Cerebellar cortex (tissue), 1 donor: Measurements from ENCODE around the gene RABGGTA.

ENCODE experiments used
- DNase-seq: peaks from one replicate; pipeline ENCODE4 v3.0.0-alpha.2; 2015; ENCODE audit warnings: low spot score

Gene RABGGTA

GRCh38 chr14:24279301-24280186, 8.1 kb upstream of the RABGGTA start:
- DNase-seq = no peak

- no peak for DNase-seq
Observed at GRCh38 chr14:24278424-24278823, 7.0 kb upstream of the RABGGTA start.

- no peak for DNase-seq
Observed at GRCh38 chr14:24277606-24278321, 6.4 kb upstream of the RABGGTA start.

- DNase-seq = no peak
Observed at GRCh38 chr14:24277071-24277470, 5.7 kb upstream of the RABGGTA start.

GRCh38 chr14:24274101-24274543, 2.7 kb upstream of the RABGGTA start:
- no peak for DNase-seq

- DNase-seq = no peak
Observed at GRCh38 chr14:24273422-24273998, 2.1 kb upstream of the RABGGTA start.

GRCh38 chr14:24272467-24272866, 1.1 kb upstream of the RABGGTA start:
- no peak for DNase-seq

- no peak for DNase-seq
Observed at GRCh38 chr14:24271834-24272263, 452 bp upstream of the RABGGTA start.

- peak; percentile 5 for DNase-seq
Observed at GRCh38 chr14:24270537-24271133, 762 bp downstream of the RABGGTA start.

GRCh38 chr14:24269910-24270536, 1.4 kb downstream of the RABGGTA start:
- no peak for DNase-seq

- no peak for DNase-seq
Observed at GRCh38 chr14:24269368-24269767, 2.0 kb downstream of the RABGGTA start.

- no peak for DNase-seq
Observed at GRCh38 chr14:24268225-24268624, 3.2 kb downstream of the RABGGTA start.

- no peak for DNase-seq
Observed at GRCh38 chr14:24267516-24267915, 3.9 kb downstream of the RABGGTA start.

- DNase-seq = no peak
Observed at GRCh38 chr14:24266344-24267244, 4.8 kb downstream of the RABGGTA start.

- DNase-seq = no peak
Observed at GRCh38 chr14:24264298-24264697, 7.1 kb downstream of the RABGGTA start.

GRCh38 chr14:24263848-24264247, 7.5 kb downstream of the RABGGTA start:
- no peak for DNase-seq

- no peak for DNase-seq
Observed at GRCh38 chr14:24262821-24263733, 8.3 kb downstream of the RABGGTA start, which contains the start of gene TGM1. Gene TGM1 (minus strand): TSS chr14:24263177. CDS start chr14:24262352, 825 bp downstream.

GRCh38 chr14:24261969-24262327, 9.4 kb downstream of the RABGGTA start:
- no peak for DNase-seq

GRCh38 chr14:24261256-24261968, 10.0 kb downstream of the RABGGTA start:
- DNase-seq = no peak
